Superior temporal gyrus (tissue), 1 donor: ENCODE data around the gene DLG4.
"Not testable (repeated sequence)": the region's sequence is repeated elsewhere in the genome, so short reads cannot be mapped to it uniquely, and the experiment has no call there.

Experiments used
- DNase-seq: peaks from one replicate; pipeline ENCODE4 v3.0.0-alpha.2; 2016; ENCODE audit errors: extremely low spot score

DLG4 gene

DNA sequence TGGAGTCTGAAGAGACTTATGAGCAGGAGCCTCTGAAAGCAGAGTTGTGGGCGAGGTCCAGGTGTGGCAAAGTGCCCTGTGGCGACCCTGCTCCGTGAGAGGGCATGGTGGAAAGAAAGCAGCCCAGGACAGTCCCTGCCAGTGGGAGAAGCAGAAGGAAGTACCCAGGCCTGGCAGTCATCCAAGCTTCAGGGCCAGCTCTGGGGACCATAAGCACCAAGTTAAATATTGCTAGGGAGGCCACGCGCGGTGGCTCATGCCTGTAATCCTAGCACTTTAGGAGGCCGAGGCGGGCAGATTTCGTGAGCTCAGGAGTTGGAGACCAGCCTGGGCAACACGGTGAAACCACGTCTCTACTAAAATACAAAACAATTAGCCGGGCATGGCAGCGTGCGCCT lies 35.5 kb downstream of the DLG4 start:
- no peak for DNase-seq

- no peak for DNase-seq
Observed at GRCh38 chr17:7183433-7184090, 36.1 kb downstream of the DLG4 start.

DNA sequence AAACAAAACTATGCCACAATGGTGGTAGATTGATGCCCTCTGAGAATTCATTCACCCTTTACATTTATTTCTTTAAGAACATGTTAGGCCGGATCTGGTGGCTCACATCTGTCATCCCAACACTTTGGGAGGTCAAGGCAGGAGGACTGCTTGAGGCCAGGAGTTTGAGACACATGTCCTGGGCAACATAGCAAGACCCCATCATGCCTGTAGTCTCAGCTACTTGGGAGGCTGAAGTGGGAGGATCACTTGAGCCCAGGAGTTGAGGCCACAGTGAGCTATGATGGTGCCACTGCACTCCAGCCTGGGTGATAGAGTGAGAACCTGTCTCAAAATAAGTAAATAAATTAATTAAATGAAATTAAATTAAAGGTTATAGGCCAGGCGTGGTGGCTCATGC lies 37.5 kb downstream of the DLG4 start:
- DNase-seq, result not testable (repeated sequence)

- no peak for DNase-seq
Observed at GRCh38 chr17:7179317-7180254, 40.0 kb downstream of the DLG4 start, which contains the start of gene ASGR1. ASGR1 (minus strand) TSS chr17:7179370; CDS start chr17:7178563, 807 bp downstream.

DNA sequence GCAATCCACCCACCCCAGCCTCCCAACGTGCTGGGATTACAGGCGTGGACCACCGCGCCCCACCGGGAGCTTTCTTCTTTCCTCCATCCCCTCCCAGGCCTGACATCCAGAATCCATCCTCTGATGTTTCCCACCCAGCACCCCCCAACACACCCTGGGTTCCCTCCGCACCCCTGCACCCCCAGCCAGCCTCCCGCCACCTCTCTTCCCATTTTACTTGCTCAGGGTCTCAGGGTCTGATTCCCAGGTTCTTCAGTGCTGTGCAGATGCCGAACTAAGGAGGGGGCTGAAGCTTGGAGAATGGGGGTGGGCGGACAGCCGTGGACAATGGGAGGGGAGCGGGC lies 40.7 kb downstream of the DLG4 start:
- DNase-seq, result no peak

DNA sequence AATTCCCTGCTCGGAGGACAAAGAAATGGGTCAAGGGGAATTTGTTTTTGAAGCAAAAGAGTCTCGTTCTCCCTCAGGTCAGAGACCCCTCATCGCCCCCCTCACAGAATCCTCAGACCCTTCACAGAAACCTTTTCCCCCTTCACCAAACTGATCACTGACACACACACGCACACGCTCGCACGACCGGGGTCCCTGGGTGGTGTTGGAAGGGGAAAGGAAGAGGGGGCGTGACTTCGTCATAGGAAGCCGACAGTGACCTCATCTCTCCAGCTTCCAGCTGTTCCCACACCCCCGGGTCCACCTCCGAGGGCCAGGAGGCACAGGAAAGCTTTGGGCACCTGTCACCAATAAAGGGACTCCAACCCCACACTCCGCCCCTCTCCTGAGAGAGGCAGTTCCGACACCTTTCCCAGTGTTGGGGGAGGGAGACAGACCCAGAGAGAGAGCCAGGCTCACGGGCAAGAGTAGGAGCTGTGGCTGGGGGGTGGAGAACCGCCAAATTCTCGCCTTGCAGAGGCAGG lies 41.6 kb downstream of the DLG4 start:
- no peak for DNase-seq

- peak; percentile 81 for DNase-seq
Observed at GRCh38 chr17:7177191-7177953, 42.3 kb downstream of the DLG4 start.

GRCh38 chr17:7176841-7177190 lies 42.8 kb downstream of the DLG4 start:
- DNase-seq, result no peak

DNA sequence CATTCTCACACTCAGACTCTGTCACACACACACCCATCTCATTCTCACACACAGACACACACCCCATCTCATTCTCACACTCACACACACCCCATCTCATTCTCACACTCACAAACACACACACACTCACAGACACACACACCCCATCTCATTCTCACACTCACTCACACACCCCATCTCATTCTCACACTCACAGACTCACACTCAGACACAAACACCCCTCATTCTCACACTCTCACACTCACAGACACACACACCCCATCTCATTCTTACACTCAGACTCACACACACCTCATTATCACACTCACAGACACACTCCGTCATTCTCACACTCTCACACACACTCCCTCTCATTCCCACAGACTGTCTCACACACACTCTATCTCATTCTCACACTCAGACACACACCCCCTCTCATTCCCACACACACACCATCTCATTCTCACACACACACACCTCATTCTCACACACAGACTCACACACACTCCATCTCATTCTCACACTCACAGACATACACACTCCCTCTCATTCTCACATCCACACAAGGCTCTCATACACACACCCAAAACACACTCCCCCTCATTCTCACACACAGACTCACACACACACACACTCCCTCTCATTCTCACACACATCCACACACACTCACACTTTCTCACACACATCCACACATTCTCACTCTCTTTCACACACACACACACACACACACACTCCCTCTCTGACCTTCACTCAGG lies 43.4 kb downstream of the DLG4 start:
- DNase-seq, result no peak

DNA sequence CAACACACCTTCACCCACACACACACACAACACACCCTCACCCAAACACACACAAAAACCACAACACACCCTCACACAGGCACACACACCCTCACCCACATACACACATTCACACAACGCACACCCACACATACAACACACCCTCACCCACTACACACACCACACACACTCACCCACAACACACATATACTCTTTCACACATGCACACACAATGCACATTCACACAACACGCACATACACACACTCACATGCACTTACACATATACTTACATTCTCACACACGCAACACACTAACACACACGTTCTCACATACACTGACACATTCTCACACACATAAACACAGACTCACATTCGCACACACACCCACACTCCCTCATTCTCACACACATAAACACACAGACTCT lies 44.3 kb downstream of the DLG4 start:
- no peak for DNase-seq

DNA sequence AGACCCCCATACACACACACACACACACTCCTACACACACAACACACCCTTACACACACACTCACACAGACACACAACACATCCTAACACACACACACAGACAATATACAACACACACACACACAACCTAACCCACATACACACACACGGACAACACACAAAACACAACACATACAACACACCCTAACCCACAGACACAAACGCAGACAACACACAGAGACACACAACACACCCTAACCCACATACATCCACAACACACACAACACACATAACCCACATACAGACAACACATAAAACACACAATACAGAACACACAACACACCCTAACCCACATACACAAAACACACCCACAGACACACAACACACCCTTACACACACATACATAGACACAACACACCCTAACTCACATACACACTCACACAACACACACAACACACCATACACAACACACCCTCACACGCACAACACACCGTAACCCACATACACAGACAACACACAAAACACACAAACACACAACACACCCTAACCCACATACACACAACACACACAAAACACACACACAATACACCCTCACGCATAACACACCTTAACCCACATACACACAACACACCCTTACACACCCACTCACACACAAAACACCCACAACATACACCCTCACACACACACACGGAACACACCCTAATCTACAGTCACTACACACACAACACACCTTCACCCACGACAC lies 44.9 kb downstream of the DLG4 start:
- DNase-seq, result no peak

GRCh38 chr17:7173687-7174602 lies 45.7 kb downstream of the DLG4 start:
- DNase-seq, result no peak

- DNase-seq, result not testable (repeated sequence)
Observed at GRCh38 chr17:7172522-7173191, 47.0 kb downstream of the DLG4 start.

DNA sequence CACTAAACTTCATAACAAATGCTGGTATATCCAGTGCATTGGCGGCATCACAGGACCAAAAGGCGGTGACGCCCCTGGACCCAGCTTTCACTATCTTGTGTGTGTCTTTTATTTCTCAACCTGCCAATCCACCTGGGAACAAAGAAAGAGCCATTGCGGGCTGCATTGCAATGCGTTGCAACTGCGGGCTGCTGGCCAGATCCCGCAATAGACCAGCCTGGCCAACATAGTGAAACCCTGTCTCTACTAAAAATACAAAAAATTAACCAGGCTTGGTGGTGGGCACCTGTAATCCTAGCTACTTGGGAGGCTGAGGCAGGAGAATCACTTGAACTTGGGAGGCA lies 50.1 kb downstream of the DLG4 start:
- not testable (repeated sequence) for DNase-seq

DNA sequence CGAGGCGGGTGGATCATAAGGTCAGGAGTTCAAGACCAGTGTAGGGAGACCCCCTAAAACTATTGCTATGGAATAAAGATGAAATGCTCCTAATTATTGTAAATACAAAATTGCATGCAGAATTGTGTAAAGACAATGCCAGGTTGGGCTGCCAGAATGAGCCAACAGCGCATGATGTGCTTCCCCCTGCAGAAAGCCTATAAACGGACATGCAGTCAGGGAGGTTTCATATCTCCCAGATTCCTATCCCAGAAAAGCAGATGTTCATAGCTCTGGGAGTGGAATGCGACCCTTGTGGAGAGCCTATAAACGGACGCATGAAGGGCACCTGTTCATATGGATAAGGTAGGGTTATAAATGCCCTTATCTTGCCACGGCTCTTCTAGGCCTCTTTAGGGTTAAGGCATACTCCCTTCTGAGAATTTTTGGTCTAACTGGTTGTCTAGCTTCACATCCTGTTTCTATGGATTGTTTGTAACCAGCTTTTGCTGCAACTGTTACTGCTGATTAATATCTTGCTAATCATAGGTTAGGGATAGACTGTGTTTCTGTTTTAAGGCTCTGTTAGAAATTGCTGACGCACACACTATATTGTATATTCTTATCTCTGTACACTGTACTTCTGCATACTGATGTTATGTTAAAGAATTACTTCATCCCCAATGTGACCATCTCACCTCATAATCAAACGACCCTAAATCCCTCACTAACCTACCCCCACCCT lies 50.6 kb downstream of the DLG4 start:
- not testable (repeated sequence) for DNase-seq

GRCh38 chr17:7167832-7168231 lies 51.8 kb downstream of the DLG4 start:
- DNase-seq, result no peak

DNA sequence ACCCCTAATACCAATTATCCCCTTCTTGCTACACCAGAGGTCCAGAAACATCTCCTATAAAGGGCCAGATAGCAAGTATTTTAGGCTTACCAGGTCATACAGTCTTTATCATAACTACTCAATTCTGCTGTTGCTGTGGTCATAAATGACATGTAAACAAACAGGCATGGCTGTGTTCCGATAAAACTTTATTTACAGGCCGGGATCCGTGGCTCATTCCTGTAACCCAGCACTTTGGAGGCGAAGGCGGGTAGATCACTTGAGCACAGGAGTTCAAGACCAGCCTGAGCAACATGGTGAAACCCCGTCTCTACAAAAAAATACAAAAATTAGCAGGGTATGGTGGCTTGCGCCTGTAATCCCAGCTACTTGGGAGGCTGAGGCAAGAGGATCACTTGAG lies 52.8 kb downstream of the DLG4 start:
- no peak for DNase-seq

DNA sequence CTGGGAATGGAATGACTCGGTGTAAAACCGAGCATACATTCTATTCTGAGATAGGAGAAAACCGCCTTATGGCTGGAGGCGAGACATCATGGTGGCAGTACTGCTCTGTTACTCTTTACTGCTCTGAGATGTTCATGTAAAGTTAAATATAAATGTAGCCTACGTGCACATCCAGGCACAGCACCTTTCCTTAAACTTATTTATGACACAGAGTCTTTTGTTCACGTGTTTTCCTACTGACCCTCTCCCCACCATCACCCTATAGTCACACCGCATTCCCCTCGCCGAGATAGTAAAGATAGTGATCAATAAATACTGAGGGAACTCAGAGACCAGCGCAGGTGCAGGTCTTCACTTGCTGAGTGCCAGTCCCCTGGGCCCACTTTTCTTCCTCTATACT lies 60.1 kb downstream of the DLG4 start:
- not testable (repeated sequence) for DNase-seq

GRCh38 chr17:7158424-7158823 lies 61.2 kb downstream of the DLG4 start:
- DNase-seq, result not testable (repeated sequence)
